ENCODE measurements around the gene ACAT2.
A peak's percentile ranks its signal among the peaks of the same experiment; 100 is the strongest.

ACAT2 gene

DNA sequence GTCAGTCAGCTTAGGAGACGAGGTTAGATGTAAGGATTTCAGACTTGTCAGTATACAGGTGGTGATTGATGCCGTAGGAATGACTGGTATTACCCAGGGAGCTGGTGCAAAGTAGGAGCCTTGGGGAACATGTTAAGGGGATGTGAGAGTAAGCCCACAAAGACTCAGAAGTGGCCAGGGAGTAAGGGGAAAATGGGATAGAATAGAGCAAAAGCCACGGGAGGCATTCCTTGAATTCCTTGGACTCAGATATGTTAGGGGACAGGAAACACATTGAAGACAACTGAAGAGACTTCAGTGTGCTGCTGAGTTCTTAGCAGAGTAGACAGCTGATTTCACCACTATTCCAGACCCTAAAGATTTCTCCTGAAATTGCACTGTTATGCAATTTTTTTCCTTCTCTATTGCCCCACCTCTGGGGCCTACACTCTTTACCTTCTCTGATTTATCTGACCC is 1.2 kb upstream of the ACAT2 start:
- peaks cover 77% of the 10 kb centered on the region for H3K36me3 ChIP-seq (ENCODE audit: control insufficient read depth, low read length)

DNA sequence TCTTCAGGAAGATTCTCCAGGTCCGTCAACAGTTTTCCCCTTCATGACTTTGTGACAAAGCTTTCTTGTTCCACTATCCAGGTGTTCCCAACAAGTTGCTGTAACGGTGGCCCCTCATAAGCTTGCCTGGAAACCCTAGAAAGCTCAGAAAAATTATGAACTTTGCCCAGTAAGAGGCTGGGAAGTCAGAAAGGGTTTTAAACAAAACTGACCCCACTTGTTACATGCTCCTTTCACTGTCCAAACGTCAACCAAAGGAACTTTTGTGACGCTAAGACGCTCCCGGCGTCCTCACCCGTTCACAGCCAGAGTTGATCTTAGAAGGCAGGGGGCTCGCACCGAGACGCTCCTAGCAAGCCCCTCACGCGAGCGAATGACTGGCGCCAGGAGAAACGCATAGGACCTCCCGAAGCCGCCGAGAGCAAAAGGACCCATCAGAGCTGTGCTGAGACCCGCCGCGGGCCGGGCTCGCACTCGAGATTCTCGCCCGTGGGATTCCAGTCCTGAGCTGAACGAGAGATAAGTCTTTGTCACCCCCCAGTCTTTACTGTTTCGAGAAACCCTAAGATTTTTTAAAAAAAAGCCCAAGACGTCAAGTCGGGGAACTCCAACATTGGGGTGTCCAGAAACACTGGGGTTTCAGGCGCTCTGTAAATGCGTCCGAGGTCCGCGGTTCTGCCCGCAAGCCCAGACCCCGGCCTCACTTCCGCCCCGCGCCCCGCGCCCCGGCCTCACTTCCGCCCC is 544 bp upstream of the ACAT2 start:
- peak overlapping the region; percentile 98 for H3K4me3 ChIP-seq (ENCODE audit: low read length)
- H3K27ac ChIP-seq (ENCODE audit: low read depth, low read length), result peak overlapping the region; percentile 94
- H3K4me2 ChIP-seq (ENCODE audit: low read length), result peak overlapping the region; percentile 90
- TF ChIP-seq, protein P1, sequence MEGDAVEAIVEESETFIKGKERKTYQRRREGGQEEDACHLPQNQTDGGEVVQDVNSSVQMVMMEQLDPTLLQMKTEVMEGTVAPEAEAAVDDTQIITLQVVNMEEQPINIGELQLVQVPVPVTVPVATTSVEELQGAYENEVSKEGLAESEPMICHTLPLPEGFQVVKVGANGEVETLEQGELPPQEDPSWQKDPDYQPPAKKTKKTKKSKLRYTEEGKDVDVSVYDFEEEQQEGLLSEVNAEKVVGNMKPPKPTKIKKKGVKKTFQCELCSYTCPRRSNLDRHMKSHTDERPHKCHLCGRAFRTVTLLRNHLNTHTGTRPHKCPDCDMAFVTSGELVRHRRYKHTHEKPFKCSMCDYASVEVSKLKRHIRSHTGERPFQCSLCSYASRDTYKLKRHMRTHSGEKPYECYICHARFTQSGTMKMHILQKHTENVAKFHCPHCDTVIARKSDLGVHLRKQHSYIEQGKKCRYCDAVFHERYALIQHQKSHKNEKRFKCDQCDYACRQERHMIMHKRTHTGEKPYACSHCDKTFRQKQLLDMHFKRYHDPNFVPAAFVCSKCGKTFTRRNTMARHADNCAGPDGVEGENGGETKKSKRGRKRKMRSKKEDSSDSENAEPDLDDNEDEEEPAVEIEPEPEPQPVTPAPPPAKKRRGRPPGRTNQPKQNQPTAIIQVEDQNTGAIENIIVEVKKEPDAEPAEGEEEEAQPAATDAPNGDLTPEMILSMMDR (IDR thresholded peaks at IDR 0.05; ENCODE audit: low read depth, low read length, poor library complexity, severe bottlenecking), result no peak
- no peak for TF ChIP-seq EZH2phosphoT487 (IDR thresholded peaks at IDR 0.05; ENCODE audit: borderline replicate concordance, low read length)
- peaks cover 37% of the 10 kb centered on the region for H3K4me1 ChIP-seq (ENCODE audit: control insufficient read depth, low read length)
- H3F3A ChIP-seq (ENCODE audit: control insufficient read depth, insufficient read depth), result peaks cover 38% of the 10 kb centered on the region
- H3K79me2 ChIP-seq (ENCODE audit: control insufficient read depth, low read length), result peaks cover 43% of the 10 kb centered on the region
- peaks cover 77% of the 10 kb centered on the region for H3K36me3 ChIP-seq (ENCODE audit: control insufficient read depth, low read length)
- H4K20me1 ChIP-seq (ENCODE audit: control insufficient read depth, insufficient read depth, low read depth, low read length), result no peaks in the 10 kb centered on the region
- H3K27me3 ChIP-seq (ENCODE audit: control insufficient read depth, low read length), result no peaks in the 10 kb centered on the region
- no peaks in the 10 kb centered on the region for H3K9me3 ChIP-seq (ENCODE audit: control insufficient read depth, insufficient read depth, low read length)
- H3K9me2 ChIP-seq (replicated peaks; ENCODE audit: control insufficient read depth, low read length), result no peaks in the 10 kb centered on the region

More for the DNA sequence above, 1.2 kb upstream of the ACAT2 start:
- Histone ChIP-seq H3K4me2 (ENCODE audit: low read length) (peak overlapping the region; percentile 90), H3K9me2 (replicated peaks; ENCODE audit: control insufficient read depth, low read length) (no peaks in the 10 kb centered on the region), H3K9me3 (ENCODE audit: control insufficient read depth, insufficient read depth, low read length) (no peaks in the 10 kb centered on the region), H3F3A (ENCODE audit: control insufficient read depth, insufficient read depth) (peaks cover 45% of the 10 kb centered on the region), H3K4me1 (ENCODE audit: control insufficient read depth, low read length) (peaks cover 37% of the 10 kb centered on the region), H3K4me3 (ENCODE audit: low read length) (peak overlapping the region; percentile 98), H3K79me2 (ENCODE audit: control insufficient read depth, low read length) (peaks cover 41% of the 10 kb centered on the region), H4K20me1 (ENCODE audit: control insufficient read depth, insufficient read depth, low read depth, low read length) (no peaks in the 10 kb centered on the region), H3K27me3 (ENCODE audit: control insufficient read depth, low read length) (no peaks in the 10 kb centered on the region), H3K27ac (ENCODE audit: low read depth, low read length) (peak overlapping the region; percentile 94)
- TF ChIP-seq, protein P1 (IDR thresholded peaks at IDR 0.05; ENCODE audit: low read depth, low read length, poor library complexity, severe bottlenecking), result no peak
- no peak for TF ChIP-seq EZH2phosphoT487 (IDR thresholded peaks at IDR 0.05; ENCODE audit: borderline replicate concordance, low read length)

DNA sequence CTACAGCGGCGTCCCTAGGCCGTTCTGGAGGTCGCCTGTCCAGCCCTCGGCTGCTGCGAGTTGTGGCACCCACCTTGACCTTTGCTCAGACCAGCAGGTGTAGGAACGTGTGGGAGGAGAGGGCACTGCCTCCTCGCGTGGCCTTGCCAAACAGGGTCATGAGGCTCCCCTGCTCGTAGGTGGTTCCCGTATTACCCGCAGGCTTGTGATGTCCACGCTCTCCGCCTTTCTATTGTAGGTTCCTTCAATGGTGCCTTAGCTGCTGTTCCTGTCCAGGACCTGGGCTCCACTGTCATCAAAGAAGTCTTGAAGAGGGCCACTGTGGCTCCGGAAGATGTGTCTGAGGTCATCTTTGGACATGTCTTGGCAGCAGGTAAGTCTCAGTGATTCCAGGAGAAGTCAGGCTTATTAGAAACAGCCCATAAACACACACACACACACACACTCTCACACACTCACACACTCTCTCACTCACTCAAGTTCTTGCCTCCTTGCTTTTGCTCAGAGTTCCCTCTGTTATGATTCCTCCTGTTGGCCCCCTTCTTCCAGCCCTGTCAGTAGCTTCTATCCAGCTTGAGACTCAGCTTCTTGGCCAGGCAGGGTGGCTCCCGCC is 942 bp downstream of the ACAT2 start:
- Histone ChIP-seq H3K4me1 (ENCODE audit: control insufficient read depth, low read length) (peaks cover 37% of the 10 kb centered on the region), H3K9me3 (ENCODE audit: control insufficient read depth, insufficient read depth, low read length) (no peaks in the 10 kb centered on the region), H3K79me2 (ENCODE audit: control insufficient read depth, low read length) (peaks cover 43% of the 10 kb centered on the region), H3K36me3 (ENCODE audit: control insufficient read depth, low read length) (peaks cover 79% of the 10 kb centered on the region), H3K27me3 (ENCODE audit: control insufficient read depth, low read length) (no peaks in the 10 kb centered on the region), H3F3A (ENCODE audit: control insufficient read depth, insufficient read depth) (peaks cover 26% of the 10 kb centered on the region), H4K20me1 (ENCODE audit: control insufficient read depth, insufficient read depth, low read depth, low read length) (no peaks in the 10 kb centered on the region), H3K9me2 (replicated peaks; ENCODE audit: control insufficient read depth, low read length) (no peaks in the 10 kb centered on the region), H3K4me3 (ENCODE audit: low read length) (peak overlapping the region; percentile 98), H3K4me2 (ENCODE audit: low read length) (peak overlapping the region; percentile 90), H3K27ac (ENCODE audit: low read depth, low read length) (peak overlapping the region; percentile 94)
- TF ChIP-seq, protein P1 (IDR thresholded peaks at IDR 0.05; ENCODE audit: low read depth, low read length, poor library complexity, severe bottlenecking), result no peak
- no peak for TF ChIP-seq EZH2phosphoT487 (IDR thresholded peaks at IDR 0.05; ENCODE audit: borderline replicate concordance, low read length)

All from DOHH2 (cell line).